Stimulated activated CD8-positive, alpha-beta memory T cell treated with anti-CD3 and anti-CD28 coated beads, Interleukin-4, amount 100 ng/mL, for 1 hour (primary cell): Measurements from ENCODE around the gene TMEM115.
A peak's percentile ranks its signal among the peaks of the same experiment; 100 is the strongest.

Source experiments
- DNase-seq, 2 donors: peaks; one replicate each; pipeline ENCODE4 v3.0.0-alpha.2; 2020; ENCODE audit warnings: low read depth in 2 of 2, low spot score in 1 of 2

The TMEM115 gene

DNA sequence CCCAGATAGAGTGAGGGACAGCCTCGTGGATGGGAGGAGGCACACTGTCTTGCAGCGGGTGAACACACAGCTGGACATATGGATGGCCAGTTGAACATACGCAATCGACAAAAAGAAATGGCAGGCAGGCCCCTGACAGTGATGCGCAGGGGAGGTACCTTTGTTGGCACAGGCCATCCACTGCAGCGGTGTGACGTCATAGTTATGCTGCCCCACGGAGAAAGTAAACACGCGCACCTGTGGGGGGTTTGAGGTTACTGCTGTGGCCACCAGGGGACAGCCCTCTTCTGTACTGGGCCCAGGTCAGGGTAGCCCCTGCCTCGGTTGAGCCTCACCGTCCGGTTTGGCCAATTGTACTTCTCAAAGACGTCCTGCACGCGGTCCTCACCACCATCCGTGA lies 19.4 kb upstream of the TMEM115 start:
- DNase-seq = no peak

- DNase-seq = no peak
Observed at GRCh38 chr3:50378024-50378423, 18.7 kb upstream of the TMEM115 start.

DNA sequence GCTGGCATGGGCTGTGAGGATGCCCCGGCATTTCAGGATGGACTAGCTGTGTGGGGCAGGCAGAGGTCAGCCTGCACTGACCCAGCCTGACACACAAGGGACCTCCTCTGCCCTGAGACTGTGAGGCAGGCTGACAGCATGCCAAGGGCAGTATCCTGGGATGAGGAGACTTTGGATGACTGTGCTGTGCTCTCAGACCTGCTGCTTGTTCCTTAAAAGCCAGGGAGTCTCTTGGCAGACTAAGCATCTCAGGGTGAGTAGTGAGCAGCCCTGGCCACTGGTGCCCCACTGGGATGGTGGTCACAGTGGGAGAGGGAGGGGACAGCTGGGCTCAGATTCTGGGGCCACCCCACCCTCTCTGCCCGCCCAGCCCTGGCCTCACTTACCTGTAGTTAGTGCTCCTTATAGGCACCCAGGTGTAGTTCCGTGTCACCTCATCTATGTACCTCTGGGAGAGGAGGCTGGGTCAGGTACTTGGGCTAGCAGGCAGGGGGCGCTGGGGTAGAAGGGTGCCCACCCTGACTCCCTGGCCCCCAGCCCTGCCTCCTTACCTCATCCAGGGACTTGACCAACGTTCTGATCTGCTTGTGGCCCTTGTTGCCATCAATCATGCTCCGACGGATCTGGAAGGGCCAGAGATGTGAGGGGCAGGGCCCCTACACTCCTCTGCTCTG lies 16.1 kb upstream of the TMEM115 start:
- no peak for DNase-seq

- DNase-seq = no peak
Observed at GRCh38 chr3:50374363-50375257, 15.3 kb upstream of the TMEM115 start.

DNA sequence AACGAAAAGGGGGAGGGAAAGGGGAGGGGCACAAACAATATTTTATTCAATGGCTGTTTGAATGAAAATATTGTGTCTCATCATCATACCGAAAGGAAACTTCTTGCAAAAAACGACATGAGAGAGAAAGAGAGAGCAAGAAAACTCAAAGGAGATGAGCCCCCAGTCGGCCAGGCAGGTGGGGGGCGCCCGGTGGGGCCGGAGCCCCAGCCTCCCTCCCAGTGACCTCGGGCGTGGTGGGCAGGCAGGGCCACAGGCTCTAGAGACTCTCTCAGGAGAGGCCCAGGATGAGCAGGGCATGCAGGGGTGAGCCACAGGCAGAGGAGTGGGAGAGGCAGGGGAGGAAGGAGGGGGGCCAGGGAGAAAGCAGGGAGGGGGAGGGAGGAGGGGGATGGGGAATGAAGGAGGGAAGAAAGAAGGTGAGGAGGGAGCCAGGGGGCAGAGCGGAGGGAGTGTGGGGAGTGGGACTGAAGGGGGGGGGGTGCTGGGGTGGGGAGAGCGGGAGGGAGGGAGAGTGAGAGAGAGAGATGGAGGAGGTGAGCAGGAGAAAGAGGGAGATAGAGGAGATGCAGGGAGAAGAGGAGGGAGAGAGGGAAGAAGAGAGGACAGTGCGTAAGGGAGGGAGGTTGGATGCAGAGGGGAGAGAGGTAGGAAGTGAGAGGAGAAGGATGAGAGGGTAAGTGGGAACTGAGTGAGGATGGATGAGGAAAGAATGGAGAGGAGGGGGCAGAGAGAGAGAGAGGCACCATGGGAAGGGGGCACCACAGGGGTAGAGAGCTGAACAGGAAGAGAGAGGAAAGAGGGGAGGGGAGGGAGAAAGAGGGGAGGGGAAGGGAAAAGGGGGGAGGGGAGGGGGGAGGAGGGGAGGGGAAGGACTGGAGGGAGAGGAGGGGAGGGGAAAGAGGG lies 14.1 kb upstream of the TMEM115 start:
- no peak for DNase-seq

- no peak for DNase-seq
Observed at GRCh38 chr3:50372349-50372748, 13.0 kb upstream of the TMEM115 start.

DNA sequence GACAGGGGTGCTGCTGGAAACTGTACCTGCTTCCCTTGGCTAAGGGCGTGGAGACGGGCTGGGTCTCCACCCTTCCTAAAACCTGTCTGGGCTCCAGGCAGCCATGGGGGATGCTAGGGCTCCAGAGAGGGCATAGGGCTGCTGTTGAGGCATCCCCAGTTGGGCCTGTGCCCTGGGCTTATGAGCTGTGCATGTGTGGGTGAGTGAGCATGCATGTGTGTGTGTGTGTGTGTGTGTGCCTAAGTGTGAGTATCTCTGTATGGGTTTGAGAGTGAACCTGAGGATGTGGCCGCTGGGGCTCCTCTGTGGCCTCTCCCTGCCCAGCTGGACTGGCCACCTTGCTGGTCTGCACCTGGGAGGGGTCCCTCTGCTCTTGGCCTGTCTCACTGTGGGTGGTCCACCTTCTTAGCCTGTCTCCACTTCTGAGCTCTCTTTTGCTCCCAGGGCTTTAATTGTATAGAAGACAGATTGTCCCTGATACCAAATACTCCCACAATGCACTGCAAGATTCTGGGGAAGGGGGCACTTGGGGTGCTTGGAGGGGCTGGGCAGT lies 11.9 kb upstream of the TMEM115 start:
- DNase-seq = no peak

GRCh38 chr3:50370594-50370993 lies 11.3 kb upstream of the TMEM115 start:
- no peak for DNase-seq

DNA sequence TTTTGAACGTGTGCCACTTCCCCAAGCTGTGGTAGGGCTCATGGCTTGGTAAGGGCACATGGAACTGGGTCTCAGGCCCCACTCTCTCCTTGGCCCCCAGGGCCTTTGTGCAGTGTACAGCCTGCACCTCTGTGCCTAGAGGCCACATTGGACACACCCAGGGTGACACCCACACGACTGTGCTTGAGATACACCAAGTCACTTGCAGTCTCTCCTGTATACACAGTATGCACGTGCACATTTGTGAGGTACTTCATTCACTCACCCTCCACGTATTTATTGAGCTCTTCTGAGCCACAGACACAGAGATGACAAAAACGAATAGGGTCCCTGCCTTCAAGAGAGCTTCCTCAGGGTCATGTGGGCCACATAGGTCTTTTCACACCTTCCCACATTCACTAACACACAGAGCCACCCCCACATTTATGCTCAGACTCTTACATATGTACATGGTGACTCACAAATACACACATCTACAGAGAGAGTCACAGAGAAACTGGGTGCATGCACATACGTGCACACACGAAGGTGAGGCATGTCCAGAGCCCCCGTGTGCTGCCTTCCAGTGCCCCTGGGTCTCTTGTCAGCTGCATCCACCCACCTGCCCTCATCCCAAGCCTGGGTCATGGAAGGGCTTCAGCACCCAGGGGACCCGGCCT lies 9.8 kb upstream of the TMEM115 start:
- no peak for DNase-seq

GRCh38 chr3:50365842-50366220 lies 6.5 kb upstream of the TMEM115 start:
- DNase-seq = no peak

- peak; percentile 80 to 88 for DNase-seq
Observed at GRCh38 chr3:50365080-50365841, 5.9 kb upstream of the TMEM115 start.

DNA sequence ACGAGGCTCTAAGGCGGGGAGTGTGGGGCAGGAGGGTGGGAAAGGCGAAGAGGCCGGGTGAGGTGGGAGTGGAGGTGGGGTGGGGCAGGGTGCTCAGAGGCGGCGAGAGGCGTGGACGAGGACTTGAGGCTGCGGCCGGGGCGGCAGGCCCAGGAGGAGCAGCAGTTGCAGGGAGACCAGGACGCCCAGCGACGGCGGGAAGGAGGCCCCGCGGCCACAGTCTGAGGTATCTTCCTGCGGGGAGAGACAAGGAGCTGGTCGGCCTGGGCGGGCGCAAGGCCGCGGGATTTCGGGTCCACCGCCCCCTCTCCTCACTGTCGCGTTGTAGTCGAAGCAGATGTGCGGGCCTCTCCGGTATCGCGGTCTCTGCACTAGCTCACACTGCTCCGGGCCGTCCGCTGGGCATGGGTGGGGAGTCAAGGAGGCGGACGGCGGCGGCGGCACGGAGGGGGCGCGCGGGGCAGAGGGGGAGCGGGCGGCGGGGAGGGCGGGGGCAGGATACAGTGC lies 5.3 kb upstream of the TMEM115 start:
- no peak for DNase-seq

DNA sequence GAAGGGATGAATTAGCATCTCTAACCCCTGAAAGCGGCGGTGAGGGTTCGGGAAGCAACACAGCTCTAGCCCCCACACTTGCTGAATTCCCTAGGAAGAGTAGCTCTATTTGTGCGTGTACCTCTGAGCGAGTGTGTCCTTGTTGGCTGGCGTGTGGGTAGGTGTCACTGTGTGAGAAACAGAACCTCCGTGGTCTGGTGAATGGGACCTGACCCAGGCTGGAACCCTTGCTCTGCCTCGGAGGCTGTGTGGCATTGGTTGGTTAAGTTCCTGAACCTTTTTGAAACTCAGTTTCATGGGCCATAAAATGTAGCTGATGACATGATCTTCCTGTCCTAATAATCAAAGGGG lies 414 bp upstream of the TMEM115 start:
- no peak for DNase-seq

GRCh38 chr3:50358355-50358910 lies 888 bp downstream of the TMEM115 start:
- DNase-seq = no peak

GRCh38 chr3:50357481-50357880 lies 1.8 kb downstream of the TMEM115 start:
- DNase-seq = no peak

GRCh38 chr3:50356553-50356952 lies 2.8 kb downstream of the TMEM115 start:
- DNase-seq = no peak

DNA sequence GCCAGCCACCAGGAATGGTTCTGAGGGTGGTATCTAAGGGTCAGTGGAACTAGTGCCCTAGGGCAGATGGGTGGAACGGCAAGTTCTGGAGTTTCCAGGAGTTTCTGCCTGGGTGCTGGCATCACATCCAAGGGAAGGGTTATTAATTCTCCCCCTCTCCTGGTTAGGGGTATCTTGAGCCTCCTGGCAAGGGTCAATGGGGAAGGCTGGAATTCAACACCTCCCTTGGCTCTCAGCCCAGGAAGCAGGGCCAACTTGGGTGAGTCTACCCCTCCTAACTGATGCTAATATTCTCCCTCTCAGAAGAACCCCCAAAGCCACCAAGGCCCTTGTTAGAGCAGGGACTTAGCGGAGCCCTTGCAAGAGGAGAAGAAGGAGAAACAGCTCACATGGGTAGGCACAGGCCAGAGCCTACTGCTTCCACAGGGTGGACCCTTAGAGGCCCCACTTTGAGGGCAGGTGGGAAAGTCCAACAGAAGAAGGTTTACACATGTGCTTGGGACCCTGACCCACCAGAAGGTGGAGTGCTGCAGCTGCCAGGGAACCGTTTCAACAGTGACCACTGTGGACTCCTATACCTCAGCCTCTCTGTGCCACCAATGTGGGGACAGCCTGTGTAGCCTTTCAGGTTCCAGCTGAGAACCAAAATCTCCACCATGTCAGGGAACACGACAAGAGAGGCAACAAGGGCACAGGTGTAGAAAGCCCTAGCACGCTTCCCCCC lies 3.3 kb downstream of the TMEM115 start:
- DNase-seq = no peak

GRCh38 chr3:50354850-50355249 lies 4.5 kb downstream of the TMEM115 start:
- DNase-seq = no peak

DNA sequence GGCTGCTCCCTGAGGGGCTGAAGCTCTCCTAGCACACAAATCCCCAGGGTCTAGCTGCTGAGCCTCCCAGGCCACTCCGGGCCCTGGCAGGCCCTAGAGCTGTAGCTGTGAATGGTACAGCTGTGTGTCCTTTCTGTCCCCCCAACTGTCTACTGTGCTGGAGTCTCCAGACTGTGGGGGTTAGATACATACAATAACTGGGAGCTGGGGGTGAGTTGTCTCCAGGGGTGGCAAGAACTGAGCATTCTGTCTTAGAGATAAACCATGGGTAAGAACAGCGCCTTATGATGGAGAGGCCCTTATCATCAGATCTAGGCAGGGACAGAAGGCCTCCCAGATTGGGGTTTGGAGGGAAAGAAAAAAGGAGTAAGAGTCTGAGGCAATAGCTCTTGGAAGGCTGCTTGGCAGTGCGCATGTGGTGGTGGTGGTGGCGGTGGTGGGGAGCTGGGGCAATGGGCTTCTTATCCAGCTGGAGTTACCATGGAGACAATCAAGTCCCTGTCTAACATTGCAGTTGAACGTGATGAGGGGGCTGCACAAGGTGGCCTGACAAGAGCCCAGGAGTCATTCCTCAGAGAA lies 5.0 kb downstream of the TMEM115 start:
- DNase-seq = no peak
